ENCODE data around the gene IER5. TPM values are rescaled to one million over a fixed set of nuclear protein-coding genes. Genes with fewer than 3 reads are reported as not detected.

IER5 gene
- total RNA-seq, 1 experiment from 2014 or later: 9.4 TPM

GRCh38 chr1:181061487-181061886 is 27.0 kb upstream of the IER5 start:
- no peak for TF ChIP-seq CTCF (IDR thresholded peaks at IDR 0.05; ENCODE audit: insufficient read depth in 1 of 2, low read depth in 1 of 2, low read length in 1 of 2, severe bottlenecking in 1 of 2, unreplicated experiment in 1 of 2)
- no peak for DNase-seq
- POLR2A ChIA-PET: no interaction called here
- intact Hi-C loops (cut with micrococcal nuclease; ENCODE audit: unreplicated experiment): no loop called here
- Histone ChIP-seq H3K4me1 (no peaks in the 10 kb centered on the region), H3K27me3 (replicated peaks; ENCODE audit: control insufficient read depth, insufficient read depth, low read length) (no peaks in the 10 kb centered on the region), H3K4me3 (ENCODE audit: low read depth, low read length) (no peak overlapping the region), H3K9me3 (peaks cover 5% of the 10 kb centered on the region), H3K36me3 (ENCODE audit: control insufficient read depth, insufficient read depth, low read length) (no peaks in the 10 kb centered on the region)
- Mint-ChIP-seq H3K36me3 (ENCODE audit: insufficient read depth, unreplicated experiment) (no peaks in the 10 kb centered on the region), H3K27me3 (ENCODE audit: insufficient read depth, unreplicated experiment) (no peaks in the 10 kb centered on the region), H3K27ac (ENCODE audit: unreplicated experiment) (no peak overlapping the region), H3K4me1 (ENCODE audit: low read depth, unreplicated experiment) (peaks cover 17% of the 10 kb centered on the region), H3K9me3 (ENCODE audit: unreplicated experiment) (peaks cover 10% of the 10 kb centered on the region), H3K4me3 (ENCODE audit: unreplicated experiment) (no peak overlapping the region)
- BruUV-seq (replicated peaks): no TSS peak
- CTCF ChIA-PET: no interaction called here

- intact Hi-C loops (cut with micrococcal nuclease; ENCODE audit: unreplicated experiment): no loop called here
- Histone ChIP-seq H3K27me3 (replicated peaks; ENCODE audit: control insufficient read depth, insufficient read depth, low read length) (no peaks in the 10 kb centered on the region), H3K36me3 (ENCODE audit: control insufficient read depth, insufficient read depth, low read length) (no peaks in the 10 kb centered on the region), H3K4me3 (ENCODE audit: low read depth, low read length) (no peak overlapping the region), H3K9me3 (peaks cover 5% of the 10 kb centered on the region), H3K4me1 (no peaks in the 10 kb centered on the region)
- Mint-ChIP-seq H3K36me3 (ENCODE audit: insufficient read depth, unreplicated experiment) (no peaks in the 10 kb centered on the region), H3K27ac (ENCODE audit: unreplicated experiment) (no peak overlapping the region), H3K9me3 (ENCODE audit: unreplicated experiment) (peaks cover 10% of the 10 kb centered on the region), H3K4me1 (ENCODE audit: low read depth, unreplicated experiment) (peaks cover 17% of the 10 kb centered on the region), H3K27me3 (ENCODE audit: insufficient read depth, unreplicated experiment) (no peaks in the 10 kb centered on the region), H3K4me3 (ENCODE audit: unreplicated experiment) (no peak overlapping the region)
- POLR2A ChIA-PET: no interaction called here
- no TSS peak for BruUV-seq (replicated peaks)
- CTCF ChIA-PET: no interaction called here
- DNase-seq: no peak
- no peak for TF ChIP-seq CTCF (IDR thresholded peaks at IDR 0.05; ENCODE audit: insufficient read depth in 1 of 2, low read depth in 1 of 2, low read length in 1 of 2, severe bottlenecking in 1 of 2, unreplicated experiment in 1 of 2)
Observed at GRCh38 chr1:181061891-181062835, 26.3 kb upstream of the IER5 start.

GRCh38 chr1:181062836-181063428 is 25.6 kb upstream of the IER5 start:
- Mint-ChIP-seq H3K36me3 (ENCODE audit: insufficient read depth, unreplicated experiment) (no peaks in the 10 kb centered on the region), H3K27me3 (ENCODE audit: insufficient read depth, unreplicated experiment) (no peaks in the 10 kb centered on the region), H3K4me1 (ENCODE audit: low read depth, unreplicated experiment) (peaks cover 17% of the 10 kb centered on the region), H3K27ac (ENCODE audit: unreplicated experiment) (no peak overlapping the region), H3K9me3 (ENCODE audit: unreplicated experiment) (peaks cover 10% of the 10 kb centered on the region), H3K4me3 (ENCODE audit: unreplicated experiment) (no peak overlapping the region)
- H3K27me3 ChIP-seq (replicated peaks; ENCODE audit: control insufficient read depth, insufficient read depth, low read length): no peaks in the 10 kb centered on the region
- intact Hi-C loops (cut with micrococcal nuclease; ENCODE audit: unreplicated experiment): no loop called here
- H3K9me3 ChIP-seq: peaks cover 5% of the 10 kb centered on the region
- DNase-seq: no peak
- H3K4me3 ChIP-seq (ENCODE audit: low read depth, low read length): no peak overlapping the region
- CTCF ChIA-PET: no interaction called here
- no TSS peak for BruUV-seq (replicated peaks)
- no peaks in the 10 kb centered on the region for H3K4me1 ChIP-seq
- POLR2A ChIA-PET: no interaction called here
- TF ChIP-seq CTCF (IDR thresholded peaks at IDR 0.05; ENCODE audit: insufficient read depth in 1 of 2, low read depth in 1 of 2, low read length in 1 of 2, severe bottlenecking in 1 of 2, unreplicated experiment in 1 of 2): no peak
- H3K36me3 ChIP-seq (ENCODE audit: control insufficient read depth, insufficient read depth, low read length): no peaks in the 10 kb centered on the region

All from Caco-2 (cell line).